HCT116 (cell line): ENCODE results near the gene CAMKMT. TPM values are rescaled to one million over a fixed set of nuclear protein-coding genes. Genes with fewer than 3 reads are reported as not detected.

Experiments used
- ATAC-seq: fragments of 200-7000 bp; cut with Tn5 transposase; 2 replicates; pipeline ENCODE4 v1.9.1; 2020; ENCODE audit warnings: mild to moderate bottlenecking, moderate library complexity
- BruUV-seq: library from RNA; stranded (reverse); fragments of 400-500 nt; replicated peaks from 2 replicates; lab custom pipeline; 2021; lab: Mats Ljungman, UMichigan
- CTCF ChIA-PET: fragments of 300-600 bp; sonication (Branson Sonifier 250); formaldehyde crosslinking; loops from one replicate; lab custom pipeline; 2021; ENCODE audit warnings: antibody characterized with exemption; lab: Charles Lee
- POLR2A ChIA-PET: fragments of 300-600, 350-600 bp; sonication (Branson Sonifier 250); formaldehyde crosslinking; loops from one replicate; lab custom pipeline; 2021; ENCODE audit warnings: antibody characterized with exemption; lab: Charles Lee
- RAD21 ChIA-PET, 2 experiments: fragments of 300-600 bp; sonication (Branson Sonifier 250); formaldehyde crosslinking; loops; one replicate each; lab custom pipeline; 2023; ENCODE audit warnings: low total read pairs in 2 of 2; ENCODE audit not compliant: uncharacterized antibody in 2 of 2, unreplicated experiment in 2 of 2, low non-redundant PET in 1 of 2; lab: Charles Lee
- DNase-seq: peaks from one replicate; pipeline ENCODE4 v3.0.0-alpha.2; 2010; ENCODE audit warnings: low read depth, low spot score
- H2AFZ ChIP-seq: fragments of 200-600 bp; shearing (Covaris generic), sonication (generic); 2 replicates; pipeline ENCODE4 v1.6.1; 2017; ENCODE audit warnings: low read depth, mixed run types, mixed read lengths, antibody characterized with exemption, low read length; ENCODE audit not compliant: poor library complexity, severe bottlenecking
- H3K27ac ChIP-seq: 2 replicates; pipeline ENCODE4 v1.5.1; 2012; ENCODE audit warnings: low read depth, low read length
- H3K27me3 ChIP-seq: fragments of 200-600 bp; sonication (generic); 2 replicates; pipeline ENCODE4 v1.6.1; 2016; ENCODE audit warnings: mixed run types, low read length, mixed read lengths; ENCODE audit not compliant: insufficient read depth
- H3K36me3 ChIP-seq, 2 experiments: fragments of 200-500 bp in 1 of 2; fragments of 200-600 bp in 1 of 2; sonication (Bioruptor generic) in 1 of 2; sonication (generic) in 1 of 2; 2 replicates each; pipeline versions ENCODE4 v1.5.1 to v1.6.1; 2014 to 2016; ENCODE audit warnings: low read length in 2 of 2, inconsistent platforms in 1 of 2, mixed read lengths in 1 of 2, mixed run types in 1 of 2; ENCODE audit not compliant: insufficient read depth in 2 of 2, control insufficient read depth in 1 of 2
- H3K4me1 ChIP-seq, 2 experiments: fragments of 200-600 bp in 1 of 2; sonication (generic) in 1 of 2; 2 replicates each; pipeline versions ENCODE4 v1.5.1 to v1.6.1; 2012 to 2017; ENCODE audit warnings: low read length in 2 of 2, inconsistent platforms in 1 of 2, mild to moderate bottlenecking in 1 of 2, mixed read lengths in 1 of 2, mixed run types in 1 of 2, moderate library complexity in 1 of 2; ENCODE audit not compliant: insufficient read depth in 2 of 2, control insufficient read depth in 1 of 2
- H3K4me2 ChIP-seq: fragments of 200-600 bp; sonication (generic); 2 replicates; pipeline ENCODE4 v1.6.1; 2017; ENCODE audit warnings: mixed run types, low read length, mixed read lengths
- H3K4me3 ChIP-seq, 2 experiments: fragments of 200-600 bp in 1 of 2; sonication (generic) in 1 of 2; replicated peaks in 1 of 2; 2 replicates each; pipeline ENCODE4 v1.5.1; 2011 to 2016; ENCODE audit warnings: low read length in 2 of 2, control low read depth in 1 of 2, low read depth in 1 of 2, mild to moderate bottlenecking in 1 of 2, mixed read lengths in 1 of 2, mixed run types in 1 of 2
- H3K79me2 ChIP-seq: fragments of 200-600 bp; sonication (generic); 2 replicates; pipeline ENCODE4 v1.6.1; 2017; ENCODE audit warnings: mild to moderate bottlenecking, mixed run types, low read length, moderate library complexity, mixed read lengths; ENCODE audit not compliant: insufficient read depth
- H3K9ac ChIP-seq: fragments of 200-600 bp; sonication (generic); 2 replicates; pipeline ENCODE4 v1.6.1; 2016; ENCODE audit warnings: low read length, mixed read lengths
- H3K9me2 ChIP-seq: fragments of 200-600 bp; sonication (generic), shearing (Covaris generic); 2 replicates; pipeline ENCODE4 v1.6.1; 2017; ENCODE audit warnings: mixed run types, mild to moderate bottlenecking, moderate library complexity; ENCODE audit not compliant: insufficient read depth
- H3K9me3 ChIP-seq, 2 experiments: fragments of 200-500 bp in 1 of 2; fragments of 200-600 bp in 1 of 2; sonication (Bioruptor generic) in 1 of 2; sonication (generic) in 1 of 2; 2 replicates each; pipeline ENCODE4 v1.6.1; 2014 to 2017; ENCODE audit warnings: low read length in 2 of 2, mixed read lengths in 2 of 2, inconsistent platforms in 1 of 2, low read depth in 1 of 2, mild to moderate bottlenecking in 1 of 2, mixed run types in 1 of 2, moderate library complexity in 1 of 2; ENCODE audit not compliant: control insufficient read depth in 1 of 2, insufficient read depth in 1 of 2
- H4K20me1 ChIP-seq: fragments of 200-600 bp; sonication (generic), shearing (Covaris generic); 2 replicates; pipeline ENCODE4 v1.6.1; 2017; ENCODE audit warnings: mixed run types, mild to moderate bottlenecking, moderate library complexity; ENCODE audit not compliant: insufficient read depth
- EGR1 ChIP-seq: IDR thresholded peaks from 2 replicates; pipeline ENCODE4 v1.6.1; 2012; ENCODE audit warnings: low read depth
- ELF1 ChIP-seq: IDR thresholded peaks from 2 replicates; pipeline ENCODE4 v1.6.1; 2012; ENCODE audit warnings: low read depth, borderline replicate concordance
- EZH2phosphoT487 ChIP-seq: fragments of 200-600 bp; IDR thresholded peaks from 2 replicates; pipeline ENCODE4 v1.6.1; 2018; ENCODE audit warnings: antibody characterized with exemption, borderline replicate concordance
- FOSL1 ChIP-seq: IDR thresholded peaks from 2 replicates; pipeline ENCODE4 v1.6.1; 2012; ENCODE audit warnings: low read depth
- JUND ChIP-seq: IDR thresholded peaks from 2 replicates; pipeline ENCODE4 v1.6.1; 2012
- POLR2A ChIP-seq: IDR thresholded peaks from 2 replicates; pipeline ENCODE4 v1.7.0; 2011; ENCODE audit warnings: borderline replicate concordance; ENCODE audit not compliant: insufficient read depth, insufficient read length; ENCODE audit errors: extremely low read depth
- POLR2AphosphoS5 ChIP-seq: IDR thresholded peaks from 2 replicates; pipeline ENCODE4 v1.6.1; 2011; ENCODE audit warnings: mild to moderate bottlenecking, low read depth, low read length, moderate library complexity
- SIN3A ChIP-seq: IDR thresholded peaks from 2 replicates; pipeline ENCODE4 v1.6.1; 2012; ENCODE audit warnings: low read depth
- TCF7L2 ChIP-seq: IDR thresholded peaks from 2 replicates; pipeline ENCODE4 v1.7.0; 2011; ENCODE audit warnings: borderline replicate concordance, inconsistent platforms; ENCODE audit not compliant: insufficient read depth, insufficient read length; ENCODE audit errors: extremely low read depth
- YY1 ChIP-seq: IDR thresholded peaks from 2 replicates; pipeline ENCODE4 v1.6.1; 2011; ENCODE audit warnings: low read length, low read depth, moderate library complexity, mild to moderate bottlenecking; ENCODE audit not compliant: insufficient replicate concordance; ENCODE audit errors: extremely low read depth
- ZBTB33 ChIP-seq: IDR thresholded peaks from 2 replicates; pipeline ENCODE4 v1.6.1; 2011; ENCODE audit warnings: mild to moderate bottlenecking, low read length, moderate library complexity; ENCODE audit not compliant: insufficient replicate concordance; ENCODE audit errors: extremely low read depth
- ZFX ChIP-seq: fragments of 450-650 bp; IDR thresholded peaks from 2 replicates; pipeline ENCODE4 v1.6.1; 2017
- ZNF274 ChIP-seq: fragments of 200-500 bp; sonication (Bioruptor generic); IDR thresholded peaks from 2 replicates; pipeline ENCODE4 v1.6.1; 2014; ENCODE audit warnings: mild to moderate bottlenecking, low read depth, low read length, inconsistent platforms
- intact Hi-C: fragments of 100-400 bp; cut with micrococcal nuclease; formaldehyde crosslinking; loops from 2 replicates; pipeline ENCODE4 v1.10.0; 2022
- total RNA-seq: library from RNA; stranded (reverse); gene quantifications from one replicate; pipeline ENCODE4 v1.2.1, GENCODE V29; 2021; ENCODE audit not compliant: unreplicated experiment
- TF ChIP-seq, protein P1 (sequence below): IDR thresholded peaks from 2 replicates; pipeline ENCODE4 v1.6.1; 2012

The CAMKMT gene
- total RNA-seq, 1 experiment from 2014 or later = 10.6 TPM

GRCh38 chr2:44532031-44532430 is 170.3 kb downstream of the CAMKMT start:
- H3K4me1 ChIP-seq = 0 out of 4 replicates have a peak, but pooled peaks cover 0 to 2% of the 10 kb centered on the region in 2 experiments
- no peak for DNase-seq
- H3K79me2 ChIP-seq = no peaks in the 10 kb centered on the region
- RAD21 ChIA-PET = no interaction called here
- no peaks in the 10 kb centered on the region for H3K9me2 ChIP-seq
- no peak for TF ChIP-seq EZH2phosphoT487
- no peak for TF ChIP-seq YY1
- no peak for TF ChIP-seq SIN3A
- no peak for TF ChIP-seq JUND
- TF ChIP-seq EGR1 = no peak
- TF ChIP-seq ZNF274 = no peak
- TF ChIP-seq FOSL1 = no peak
- TF ChIP-seq POLR2AphosphoS5 = no peak
- no peak for TF ChIP-seq TCF7L2
- TF ChIP-seq POLR2A = no peak
- TF ChIP-seq ZFX = no peak
- TF ChIP-seq, protein P1, sequence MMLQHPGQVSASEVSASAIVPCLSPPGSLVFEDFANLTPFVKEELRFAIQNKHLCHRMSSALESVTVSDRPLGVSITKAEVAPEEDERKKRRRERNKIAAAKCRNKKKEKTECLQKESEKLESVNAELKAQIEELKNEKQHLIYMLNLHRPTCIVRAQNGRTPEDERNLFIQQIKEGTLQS = no peak
- no peak for TF ChIP-seq ELF1
- TF ChIP-seq, all 23 proteins: peak for 0
- intact Hi-C loops = no loop called here
- no peak for ATAC-seq
- BruUV-seq = no TSS peak
- ChIA-PET POLR2A (no interaction called here), CTCF (no interaction called here)
- no peak overlapping the region for H3K4me3 ChIP-seq
- no peak overlapping the region for H3K4me2 ChIP-seq
- no peak overlapping the region for H3K27ac ChIP-seq
- H3K27me3 ChIP-seq = no peaks in the 10 kb centered on the region
- no peaks in the 10 kb centered on the region for H3K36me3 ChIP-seq
- H3K9me3 ChIP-seq = no peaks in the 10 kb centered on the region
- no peak overlapping the region for H3K9ac ChIP-seq
- no peaks in the 10 kb centered on the region for H4K20me1 ChIP-seq
- no peak overlapping the region for H2AFZ ChIP-seq

DNA sequence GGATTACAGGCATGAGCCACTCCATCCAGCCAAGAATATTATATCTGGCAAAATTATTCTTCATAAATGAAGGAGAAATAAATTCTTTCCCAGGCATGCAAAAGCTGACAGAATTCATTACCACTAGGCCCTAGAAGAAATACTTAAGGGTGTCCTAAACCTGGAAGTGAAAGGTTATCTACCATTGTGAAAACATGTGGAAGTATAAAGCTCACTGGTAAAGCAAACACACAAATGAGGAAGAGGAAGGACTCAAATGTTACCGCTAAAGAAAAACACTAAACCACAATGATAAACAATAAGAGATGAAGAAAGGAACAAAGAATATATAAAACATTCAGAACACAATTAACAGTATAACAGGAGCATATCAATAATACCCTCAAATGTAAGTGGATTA is 171.8 kb downstream of the CAMKMT start:
- POLR2A ChIA-PET = no interaction called here
- intact Hi-C loops = no loop called here
- no peaks in the 10 kb centered on the region for H3K27me3 ChIP-seq
- no peak for ATAC-seq
- no peaks in the 10 kb centered on the region for H3K9me2 ChIP-seq
- no peaks in the 10 kb centered on the region for H4K20me1 ChIP-seq
- H3K9me3 ChIP-seq = no peaks in the 10 kb centered on the region
- TF ChIP-seq ZBTB33 = no peak
- H3K79me2 ChIP-seq = no peaks in the 10 kb centered on the region
- no peak overlapping the region for H3K4me3 ChIP-seq
- BruUV-seq = no TSS peak
- RAD21 ChIA-PET = no interaction called here
- CTCF ChIA-PET = no interaction called here
- no peak overlapping the region for H3K4me2 ChIP-seq
- H2AFZ ChIP-seq = no peak overlapping the region
- H3K4me1 ChIP-seq = 0 out of 4 replicates have a peak, but pooled peaks cover 0 to 2% of the 10 kb centered on the region in 2 experiments
- H3K27ac ChIP-seq = no peak overlapping the region
- H3K36me3 ChIP-seq = no peaks in the 10 kb centered on the region
- no peak for DNase-seq
- H3K9ac ChIP-seq = no peak overlapping the region
